Mononuclear cell (primary cell): Measurements from ENCODE around the gene TMEM120B. TPM values are rescaled to one million over a fixed set of nuclear protein-coding genes. Genes with fewer than 3 reads are reported as not detected.

Experiments used
- H3K27me3 ChIP-seq: 2 replicates; pipeline ENCODE4 v1.6.0; 2011; ENCODE audit warnings: low read length, control low read depth; ENCODE audit not compliant: insufficient read depth
- H3K4me1 ChIP-seq: 2 replicates; pipeline ENCODE4 v1.5.1; 2011; ENCODE audit warnings: mild to moderate bottlenecking, low read length, control low read depth; ENCODE audit not compliant: insufficient read depth
- H3K4me3 ChIP-seq: 2 replicates; pipeline ENCODE4 v1.5.1; 2011; ENCODE audit warnings: mild to moderate bottlenecking, low read length, moderate library complexity
- H3K9me3 ChIP-seq: 2 replicates; pipeline ENCODE4 v1.5.1; 2011; ENCODE audit warnings: low read depth, mild to moderate bottlenecking, control low read depth, low read length
- total RNA-seq: library from RNA; depleted of rRNA; stranded (reverse); fragments of >200 nt; gene quantifications from one replicate; pipeline ENCODE4 v1.2.3, GENCODE V29; 2012

The TMEM120B gene
- total RNA-seq, 1 donor, result 2.1 TPM

- no peaks in the 10 kb centered on the region for H3K27me3 ChIP-seq
- no peak overlapping the region for H3K4me3 ChIP-seq
- H3K4me1 ChIP-seq, result peaks cover 5% of the 10 kb centered on the region
- no peaks in the 10 kb centered on the region for H3K9me3 ChIP-seq
Observed at GRCh38 chr12:121828306-121828705, 115.8 kb downstream of the TMEM120B start.

GRCh38 chr12:121828826-121829225 lies 116.3 kb downstream of the TMEM120B start:
- no peak overlapping the region for H3K4me3 ChIP-seq
- no peaks in the 10 kb centered on the region for H3K27me3 ChIP-seq
- H3K4me1 ChIP-seq, result peaks cover 5% of the 10 kb centered on the region
- H3K9me3 ChIP-seq, result no peaks in the 10 kb centered on the region

- Histone ChIP-seq H3K9me3 (no peaks in the 10 kb centered on the region), H3K27me3 (no peaks in the 10 kb centered on the region), H3K4me3 (no peak overlapping the region), H3K4me1 (peaks cover 5% of the 10 kb centered on the region)
Observed at GRCh38 chr12:121829250-121829918, 116.8 kb downstream of the TMEM120B start.

GRCh38 chr12:121830134-121830533 lies 117.6 kb downstream of the TMEM120B start:
- Histone ChIP-seq H3K9me3 (no peaks in the 10 kb centered on the region), H3K4me1 (peaks cover 11% of the 10 kb centered on the region), H3K27me3 (no peaks in the 10 kb centered on the region), H3K4me3 (no peak overlapping the region)

- Histone ChIP-seq H3K27me3 (no peaks in the 10 kb centered on the region), H3K4me3 (no peak overlapping the region), H3K4me1 (peaks cover 17% of the 10 kb centered on the region), H3K9me3 (no peaks in the 10 kb centered on the region)
Observed at GRCh38 chr12:121830588-121831265, 118.2 kb downstream of the TMEM120B start.

Other genes with a start within 250 kb of the TMEM120B start
- gene KDM2B, start 131.7 kb upstream of the TMEM120B start, total RNA-seq, result 63.7 TPM
- 31.3 TPM for gene ORAI1, start 86.2 kb upstream of the TMEM120B start, total RNA-seq
- gene MORN3, start 43.1 kb upstream of the TMEM120B start, total RNA-seq, result 3.6 TPM
- 110 TPM for gene RHOF, start 80.9 kb downstream of the TMEM120B start, total RNA-seq
- gene SETD1B, start 91.3 kb downstream of the TMEM120B start, total RNA-seq, result 28.4 TPM
- gene HPD, start 146.1 kb downstream of the TMEM120B start, total RNA-seq, result not detected
- 25.0 TPM for gene PSMD9, start 176.0 kb downstream of the TMEM120B start, total RNA-seq
- 0.21 TPM for gene CFAP251, start 205.8 kb downstream of the TMEM120B start, total RNA-seq